Erythroblast (primary cell): Measurements from ENCODE around the gene CEACAM21.

Experiments used
- GATA1 ChIP-seq: IDR thresholded peaks from 2 replicates; pipeline ENCODE4 v1.6.1; 2011; ENCODE audit warnings: low read depth, mild to moderate bottlenecking, control low read depth, low read length, moderate library complexity
- POLR2A ChIP-seq: IDR thresholded peaks from 2 replicates; pipeline ENCODE4 v1.6.1; 2011; ENCODE audit warnings: mild to moderate bottlenecking, low read length

DNA sequence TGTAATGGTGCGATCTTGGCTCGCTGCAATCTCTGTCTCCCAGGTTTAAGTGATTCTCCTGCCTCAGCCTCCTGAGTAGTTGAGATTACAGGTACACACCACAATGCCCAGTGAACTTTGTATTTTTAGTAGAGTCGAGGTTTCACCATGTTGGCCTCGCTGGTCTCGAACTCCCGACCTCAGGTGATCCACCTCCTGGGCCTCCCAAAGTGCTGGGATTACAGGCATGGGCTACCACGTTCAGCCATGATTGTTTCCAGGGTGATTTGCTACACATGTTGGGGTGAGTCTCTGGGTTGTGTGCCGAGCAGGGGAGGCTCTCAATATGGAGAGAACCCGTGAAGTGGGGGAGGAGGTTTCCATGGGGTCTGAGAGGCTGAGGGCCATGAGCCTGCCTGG, 24.8 kb upstream of the CEACAM21 start:
- no peak for TF ChIP-seq POLR2A
- no peak for TF ChIP-seq GATA1
